Heart left ventricle (tissue), 13 donors: Measurements from ENCODE around the gene CLCN3.

ENCODE experiments used
- POLR2A ChIP-seq, 2 donors: fragments of 450-650 bp; IDR thresholded peaks; one replicate each; pipeline ENCODE4 v1.6.1; 2017; ENCODE audit warnings: antibody characterized with exemption in 2 of 2, mild to moderate bottlenecking in 2 of 2, moderate library complexity in 2 of 2
- TF ChIP-seq, protein P1 (sequence below), 12 donors: fragments of 200-600 bp; sonication (generic) in 4 of 12; IDR thresholded peaks; one replicate each; pipeline versions ENCODE4 v1.5.0 to v1.8.0; 2018 to 2022; ENCODE audit warnings: antibody characterized with exemption in 12 of 12, mild to moderate bottlenecking in 5 of 12
- donor health status: ischemic (EF 13 %, LVEDD 7.1; RV severe dilation, severe dysfunction).
- donor health status: DM: no; HTN: yes; CAD: no.
- donor health status: DM: no; HTN: no; CAD: no.
- donor health status: ischemic (EF 25% LVEDD 6.9; RV normal size, moderate dysfunction).
- donor health status: ischemic (EF 25% LVEDD 5.7; RV mildly dilated, moderate dysfunction).
- donor health status: ischemic (EF 35%, LVEDD 5.7; RV mildly dilated, moderate dysfunction).
- donor health status: nonischemic (EF 11% LVEDD 7.7; RV severe dilation, severe dysfunction).
- donor health status: DM: yes; HTN: yes; CAD: no.
- donor health status: PGD.
- donor health status: ischemic (EF 29% LVEDD 5.4; RV normal size, mild dysfunction).
- donor health status: nonischemic (EF 23%, LVEDD 6.1; RV moderate dilation, normal function).

DNA sequence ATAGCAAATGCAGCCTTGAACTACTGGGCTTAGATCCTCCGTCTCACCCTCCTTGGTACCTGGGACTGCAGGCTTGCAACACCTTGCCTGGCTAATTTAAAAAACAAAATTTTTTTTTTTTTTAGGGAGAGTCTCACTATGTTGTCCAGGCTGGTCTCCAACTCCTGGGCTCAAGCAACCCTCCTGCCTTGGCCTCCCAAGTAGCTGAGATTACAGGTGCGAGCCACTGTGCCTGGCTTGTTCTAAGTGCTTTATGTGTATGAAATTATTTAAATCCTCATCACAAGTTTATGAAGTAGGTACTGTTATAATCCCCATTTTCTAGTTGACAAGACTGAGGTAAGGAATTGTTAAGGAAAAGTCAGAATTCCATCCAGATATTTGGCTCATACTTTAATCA is 43.0 kb downstream of the CLCN3 start:
- TF ChIP-seq, protein P1, sequence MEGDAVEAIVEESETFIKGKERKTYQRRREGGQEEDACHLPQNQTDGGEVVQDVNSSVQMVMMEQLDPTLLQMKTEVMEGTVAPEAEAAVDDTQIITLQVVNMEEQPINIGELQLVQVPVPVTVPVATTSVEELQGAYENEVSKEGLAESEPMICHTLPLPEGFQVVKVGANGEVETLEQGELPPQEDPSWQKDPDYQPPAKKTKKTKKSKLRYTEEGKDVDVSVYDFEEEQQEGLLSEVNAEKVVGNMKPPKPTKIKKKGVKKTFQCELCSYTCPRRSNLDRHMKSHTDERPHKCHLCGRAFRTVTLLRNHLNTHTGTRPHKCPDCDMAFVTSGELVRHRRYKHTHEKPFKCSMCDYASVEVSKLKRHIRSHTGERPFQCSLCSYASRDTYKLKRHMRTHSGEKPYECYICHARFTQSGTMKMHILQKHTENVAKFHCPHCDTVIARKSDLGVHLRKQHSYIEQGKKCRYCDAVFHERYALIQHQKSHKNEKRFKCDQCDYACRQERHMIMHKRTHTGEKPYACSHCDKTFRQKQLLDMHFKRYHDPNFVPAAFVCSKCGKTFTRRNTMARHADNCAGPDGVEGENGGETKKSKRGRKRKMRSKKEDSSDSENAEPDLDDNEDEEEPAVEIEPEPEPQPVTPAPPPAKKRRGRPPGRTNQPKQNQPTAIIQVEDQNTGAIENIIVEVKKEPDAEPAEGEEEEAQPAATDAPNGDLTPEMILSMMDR (IDR thresholded peaks at IDR 0.05) = no peak
- TF ChIP-seq POLR2A (IDR thresholded peaks at IDR 0.05) = no peak
